Body of pancreas (tissue), 4 donors: ENCODE measurements around the gene HSH2D. TPM values are rescaled to one million over a fixed set of nuclear protein-coding genes. Genes with fewer than 3 reads are reported as not detected.

ENCODE experiments used
- ATAC-seq: fragments of 150-250 bp; one replicate; pipeline ENCODE4 v1.9.1; 2016
- DNase-seq, 4 donors: peaks; one replicate each; pipeline ENCODE4 v3.0.0-alpha.2; 2019
- H3K27ac ChIP-seq, 4 donors: fragments of 200-600 bp; sonication (generic); 1 replicate in 3 of 4; 2 replicates in 1 of 4; pipeline versions ENCODE4 v1.5.1 to v1.6.1; 2016 to 2019; ENCODE audit warnings: mild to moderate bottlenecking in 1 of 4, mixed read lengths in 1 of 4, moderate library complexity in 1 of 4
- H3K27me3 ChIP-seq, 2 donors: fragments of 200-600 bp; sonication (generic); one replicate each; pipeline ENCODE4 v1.6.0; 2016; ENCODE audit warnings: mild to moderate bottlenecking in 1 of 2
- H3K36me3 ChIP-seq, 2 donors: fragments of 200-600 bp; sonication (generic); replicated peaks in 1 of 2; 2 replicates each; pipeline ENCODE4 v1.5.1; 2016; ENCODE audit warnings: low read depth in 2 of 2; ENCODE audit not compliant: insufficient read depth in 1 of 2
- H3K4me1 ChIP-seq: fragments of 200-600 bp; sonication (generic); one replicate; pipeline ENCODE4 v1.6.0; 2016
- H3K4me3 ChIP-seq, 2 donors: fragments of 200-600 bp; sonication (generic); 1 replicate in 1 of 2; 2 replicates in 1 of 2; pipeline ENCODE4 v1.5.1; 2016 to 2019
- H3K9me3 ChIP-seq, 3 donors: fragments of 200-600 bp; sonication (generic); 1 replicate in 2 of 3; 2 replicates in 1 of 3; pipeline ENCODE4 v1.5.1; 2016
- POLR2A ChIP-seq, 3 donors: fragments of 450-650 bp; IDR thresholded peaks; one replicate each; pipeline ENCODE4 v1.6.1; 2016; ENCODE audit warnings: antibody characterized with exemption in 3 of 3, mild to moderate bottlenecking in 2 of 3
- WGBS, 2 donors: methylation state at CpG; one replicate each; pipeline ENCODE4 v1.1.5; 2017; 5-methylcytosine and 5-hydroxymethylcytosine counted together
- intact Hi-C: fragments of 100-400 bp; cut with DNase I; formaldehyde crosslinking; loops from one replicate; pipeline ENCODE4 v1.15.1; 2023
- total RNA-seq, 2 donors: library from RNA; depleted of rRNA; stranded (reverse); fragments of >200 nt; gene quantifications; one replicate each; pipeline ENCODE4 v1.1.0, GENCODE V29; 2016
- TF ChIP-seq, protein P1 (sequence below), 7 experiments: fragments of 450-650 bp in 4 of 7; fragments of 200-600 bp in 3 of 7; sonication (generic) in 3 of 7; IDR thresholded peaks; one replicate each; pipeline ENCODE4 v1.5.1; 2016 to 2019; ENCODE audit warnings: antibody characterized with exemption in 7 of 7

HSH2D gene, protein sequence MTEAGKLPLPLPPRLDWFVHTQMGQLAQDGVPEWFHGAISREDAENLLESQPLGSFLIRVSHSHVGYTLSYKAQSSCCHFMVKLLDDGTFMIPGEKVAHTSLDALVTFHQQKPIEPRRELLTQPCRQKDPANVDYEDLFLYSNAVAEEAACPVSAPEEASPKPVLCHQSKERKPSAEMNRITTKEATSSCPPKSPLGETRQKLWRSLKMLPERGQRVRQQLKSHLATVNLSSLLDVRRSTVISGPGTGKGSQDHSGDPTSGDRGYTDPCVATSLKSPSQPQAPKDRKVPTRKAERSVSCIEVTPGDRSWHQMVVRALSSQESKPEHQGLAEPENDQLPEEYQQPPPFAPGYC
- total RNA-seq, result 1 to 10 TPM; 3.6 to 9.6 TPM

DNA sequence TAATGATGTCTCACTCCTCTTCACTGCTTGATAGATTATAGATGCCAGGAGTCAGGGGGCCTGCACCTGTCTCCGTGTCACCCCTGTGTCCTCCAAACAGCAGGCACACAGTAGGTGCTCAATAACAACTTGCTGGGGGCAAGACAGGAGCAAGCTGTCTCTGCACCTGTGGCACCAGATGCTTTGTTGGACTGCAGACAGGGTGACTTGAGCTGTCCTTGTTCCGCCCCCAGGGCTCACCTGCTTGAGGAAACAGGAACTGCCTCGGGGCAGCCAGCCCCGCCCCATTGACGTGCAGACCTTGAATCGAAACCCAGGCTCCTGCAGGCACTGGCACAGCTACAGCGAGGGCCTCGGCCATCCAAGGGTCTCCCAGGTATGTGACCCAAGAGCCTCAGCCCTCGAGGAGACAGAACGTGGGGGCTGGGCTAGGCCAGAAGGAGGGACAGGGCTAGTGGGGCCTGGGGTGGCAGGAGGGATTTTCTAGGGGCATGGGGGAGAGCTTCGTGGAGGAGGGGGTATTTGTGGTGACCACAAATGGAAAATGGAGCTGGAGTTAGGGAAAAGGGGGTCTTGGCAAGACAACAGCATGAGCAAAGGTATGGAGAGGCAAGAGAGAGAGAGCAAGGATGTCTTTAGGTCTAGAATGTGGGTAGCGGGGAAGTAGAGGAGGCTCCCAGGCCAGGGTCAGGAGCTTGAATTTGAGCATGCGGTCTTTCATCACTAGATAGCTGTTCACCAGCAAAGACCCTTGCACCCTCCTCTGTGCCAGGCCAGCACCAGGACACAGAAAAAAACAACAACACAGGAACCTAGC, at the start of gene HSH2D:
TSS of gene HSH2D (plus strand) at position 287 of the 817 bp plus-strand sequence. CDS start 5,066 bp downstream, outside the sequence.
- 10 to 25% methylated on average over 9 to 13 of the region's 13 CpGs for whole genome bisulfite sequencing, 2 donors
- peak; percentile 99 for ATAC-seq
- Histone ChIP-seq H3K4me1 (peaks cover 21% of the 10 kb centered on the region), H3K9me3 (no peaks in the 10 kb centered on the region), H3K36me3 (no peaks in the 10 kb centered on the region), H3K4me3 (no peak within 1 kb of the TSS), H3K27me3 (no peaks in the 10 kb centered on the region), H3K27ac (peak within 1 kb of the TSS in 3 of 4 donors; percentile 61 to 66 (median 62))
- intact Hi-C loops, result no loop called here
- TF ChIP-seq POLR2A (IDR thresholded peaks at IDR 0.05), result peak; percentile 28 to 69 (median 69)
- TF ChIP-seq, protein P1, sequence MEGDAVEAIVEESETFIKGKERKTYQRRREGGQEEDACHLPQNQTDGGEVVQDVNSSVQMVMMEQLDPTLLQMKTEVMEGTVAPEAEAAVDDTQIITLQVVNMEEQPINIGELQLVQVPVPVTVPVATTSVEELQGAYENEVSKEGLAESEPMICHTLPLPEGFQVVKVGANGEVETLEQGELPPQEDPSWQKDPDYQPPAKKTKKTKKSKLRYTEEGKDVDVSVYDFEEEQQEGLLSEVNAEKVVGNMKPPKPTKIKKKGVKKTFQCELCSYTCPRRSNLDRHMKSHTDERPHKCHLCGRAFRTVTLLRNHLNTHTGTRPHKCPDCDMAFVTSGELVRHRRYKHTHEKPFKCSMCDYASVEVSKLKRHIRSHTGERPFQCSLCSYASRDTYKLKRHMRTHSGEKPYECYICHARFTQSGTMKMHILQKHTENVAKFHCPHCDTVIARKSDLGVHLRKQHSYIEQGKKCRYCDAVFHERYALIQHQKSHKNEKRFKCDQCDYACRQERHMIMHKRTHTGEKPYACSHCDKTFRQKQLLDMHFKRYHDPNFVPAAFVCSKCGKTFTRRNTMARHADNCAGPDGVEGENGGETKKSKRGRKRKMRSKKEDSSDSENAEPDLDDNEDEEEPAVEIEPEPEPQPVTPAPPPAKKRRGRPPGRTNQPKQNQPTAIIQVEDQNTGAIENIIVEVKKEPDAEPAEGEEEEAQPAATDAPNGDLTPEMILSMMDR (IDR thresholded peaks at IDR 0.05), result peak in 4 of 7 experiments; percentile 23 to 38 (median 31)
- DNase-seq, result peak; percentile 89 to 96 (median 94)

DNA sequence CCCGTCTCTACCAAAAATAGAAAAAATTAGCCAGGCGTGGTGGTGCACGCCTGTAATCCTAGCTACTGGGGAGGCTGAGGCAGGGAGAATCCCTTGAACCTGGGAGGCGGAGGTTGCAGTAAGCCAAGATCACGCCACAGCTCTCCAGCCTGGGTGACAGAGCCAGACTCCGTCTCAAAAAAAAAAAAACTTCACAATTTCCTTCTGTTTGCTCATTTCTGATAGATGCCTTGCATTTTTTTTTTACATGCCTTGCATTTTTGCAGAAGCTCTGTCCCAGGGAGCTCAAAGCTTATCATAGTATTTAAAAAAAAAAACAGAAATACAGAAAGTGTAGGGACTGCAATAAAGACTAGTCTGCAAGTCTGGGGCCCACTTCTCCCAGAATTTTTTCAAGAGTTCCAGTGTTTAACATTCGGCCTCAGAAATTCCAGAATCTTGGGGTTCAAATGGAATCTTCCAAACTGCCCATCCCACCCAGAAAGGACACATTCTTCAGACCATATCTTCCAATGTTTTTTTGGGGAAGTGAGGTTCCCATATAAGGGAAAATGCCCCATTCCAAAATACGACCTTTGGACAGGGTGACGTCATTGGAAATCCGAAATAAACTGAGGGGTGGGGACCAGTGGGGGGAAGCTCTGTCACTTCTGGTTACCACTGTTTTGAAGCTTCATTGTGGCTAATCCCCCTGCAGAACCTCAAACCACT, 49.0 kb upstream of the HSH2D start:
- peaks cover 15 to 29% of the 10 kb centered on the region in 2 donors for H3K36me3 ChIP-seq
- WGBS, 2 donors, result 70 to 72% methylated on average over 10 of the region's 10 CpGs
- no peaks in the 10 kb centered on the region for H3K9me3 ChIP-seq
- DNase-seq (no peak), ATAC-seq (no peak)
- no peak overlapping the region for H3K4me3 ChIP-seq
- intact Hi-C loops, result no loop called here
- TF ChIP-seq POLR2A (IDR thresholded peaks at IDR 0.05), result no peak
- TF ChIP-seq, protein P1 (IDR thresholded peaks at IDR 0.05), result no peak
- H3K27me3 ChIP-seq, result no peaks in the 10 kb centered on the region
- peak overlapping the region in 1 of 4 donors; percentile 21 for H3K27ac ChIP-seq
- peaks cover 21% of the 10 kb centered on the region for H3K4me1 ChIP-seq

DNA sequence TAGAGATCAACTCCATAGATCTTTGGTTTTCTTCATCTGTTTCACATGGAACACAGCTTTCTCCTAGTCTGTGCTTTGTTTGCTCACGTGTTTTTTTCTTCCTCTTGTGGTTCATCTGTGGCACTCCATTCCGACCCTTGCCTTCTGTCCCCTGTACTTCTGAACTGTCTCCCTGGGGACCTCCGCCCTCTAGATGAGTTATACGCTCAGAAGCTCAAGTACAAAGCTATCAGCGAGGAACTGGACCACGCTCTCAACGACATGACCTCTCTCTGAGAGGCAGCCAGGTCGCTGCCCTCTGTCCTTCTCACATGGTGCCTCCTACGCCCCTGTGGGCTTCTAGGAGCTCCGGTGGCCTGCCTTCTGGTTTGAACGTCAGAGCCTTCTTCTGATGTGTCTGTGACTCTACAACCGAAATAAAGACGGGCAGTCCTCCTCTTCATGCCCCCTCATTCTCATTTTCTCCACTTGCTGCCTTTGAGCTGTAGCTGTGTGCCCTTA, 48.4 kb upstream of the HSH2D start:
- ATAC-seq, result no peak
- H3K36me3 ChIP-seq, result peaks cover 15 to 29% of the 10 kb centered on the region in 2 donors
- no peak for DNase-seq
- peaks cover 16% of the 10 kb centered on the region for H3K4me1 ChIP-seq
- TF ChIP-seq, protein P1 (IDR thresholded peaks at IDR 0.05), result no peak
- no peak for TF ChIP-seq POLR2A (IDR thresholded peaks at IDR 0.05)
- H3K9me3 ChIP-seq, result no peaks in the 10 kb centered on the region
- H3K27ac ChIP-seq, result peak overlapping the region in 1 of 4 donors; percentile 21
- intact Hi-C loops, result no loop called here
- no peak overlapping the region for H3K4me3 ChIP-seq
- 79 to 90% methylated on average over 11 to 13 of the region's 13 CpGs for WGBS, 2 donors
- no peaks in the 10 kb centered on the region for H3K27me3 ChIP-seq

DNA sequence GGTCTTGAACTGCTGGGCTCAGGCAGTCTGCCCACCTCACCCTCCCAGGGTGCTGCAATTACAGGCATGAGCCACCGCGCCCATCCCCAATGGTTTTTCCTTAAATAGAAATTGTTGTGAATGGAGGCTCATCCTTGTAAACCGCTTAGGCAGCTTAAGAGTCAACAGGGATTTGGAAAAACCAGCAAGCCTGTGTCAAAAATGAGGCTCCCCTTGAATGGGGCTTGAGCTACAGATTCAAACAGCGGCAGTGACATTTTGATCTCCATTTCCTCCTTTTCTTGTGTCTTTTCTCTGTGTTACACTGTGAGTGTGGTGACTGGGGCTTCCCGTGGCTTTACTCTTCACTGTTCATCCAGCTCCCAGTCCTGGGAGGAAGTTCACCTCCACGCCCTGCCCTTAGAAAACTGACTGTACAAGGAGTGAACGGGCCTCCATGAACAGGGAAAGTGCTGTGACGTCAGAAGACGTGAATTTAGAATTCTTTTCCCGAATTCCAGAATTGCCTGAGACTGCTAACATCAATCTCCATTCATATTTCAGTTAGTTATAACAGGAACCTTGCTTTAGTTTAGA, 47.1 kb upstream of the HSH2D start:
- Histone ChIP-seq H3K4me3 (no peak overlapping the region), H3K27ac (peak overlapping the region in 1 of 4 donors; percentile 64), H3K9me3 (no peaks in the 10 kb centered on the region), H3K36me3 (peaks cover 11 to 23% of the 10 kb centered on the region in 2 donors), H3K27me3 (no peaks in the 10 kb centered on the region), H3K4me1 (peaks cover 10% of the 10 kb centered on the region)
- intact Hi-C loops, result no loop called here
- TF ChIP-seq, protein P1 (IDR thresholded peaks at IDR 0.05), result no peak
- no peak for TF ChIP-seq POLR2A (IDR thresholded peaks at IDR 0.05)
- WGBS, 2 donors, result 87% methylated on average over 10 of the region's 10 CpGs
- no peak for DNase-seq
- ATAC-seq, result no peak
